SJSA1 (cell line): Measurements from ENCODE around the gene CRYBG3. TPM values are rescaled to one million over a fixed set of nuclear protein-coding genes. Genes with fewer than 3 reads are reported as not detected.
"Not testable (repeated sequence)": the region's sequence is repeated elsewhere in the genome, so short reads cannot be mapped to it uniquely, and the experiment has no call there.

ENCODE experiments used
- DNase-seq, 2 experiments: peaks; one replicate each; pipeline ENCODE4 v3.0.0-alpha.2; 2015 to 2020; ENCODE audit warnings: low spot score in 2 of 2, low read depth in 1 of 2
- H3K27ac ChIP-seq: fragments of 250-450 bp; sonication (Bioruptor Pico); 2 replicates; pipeline ENCODE4 v1.5.1; 2020; ENCODE audit warnings: mild to moderate bottlenecking, moderate library complexity
- H3K27me3 ChIP-seq: fragments of 250-450 bp; sonication (Bioruptor Pico); replicated peaks from 2 replicates; pipeline ENCODE4 v1.5.1; 2020; ENCODE audit warnings: mild to moderate bottlenecking, moderate library complexity
- H3K36me3 ChIP-seq: fragments of 250-450 bp; sonication (Bioruptor Pico); 2 replicates; pipeline ENCODE4 v1.5.1; 2020; ENCODE audit warnings: mild to moderate bottlenecking
- H3K4me1 ChIP-seq: fragments of 250-450 bp; sonication (Bioruptor Pico); replicated peaks from 2 replicates; pipeline ENCODE4 v1.6.1; 2021; ENCODE audit warnings: mild to moderate bottlenecking
- H3K4me3 ChIP-seq: fragments of 250-450 bp; sonication (Bioruptor Pico); 2 replicates; pipeline ENCODE4 v1.5.1; 2020; ENCODE audit warnings: mild to moderate bottlenecking
- H3K9me3 ChIP-seq: fragments of 250-450 bp; sonication (Bioruptor Pico); replicated peaks from 2 replicates; pipeline ENCODE4 v1.5.1; 2020; ENCODE audit warnings: mild to moderate bottlenecking
- total RNA-seq: library from RNA; depleted of rRNA; stranded (reverse); fragments of >200 nt; shearing (Covaris generic); gene quantifications from 2 replicates; pipeline ENCODE4 v1.2.3, GENCODE V29; 2014

CRYBG3 gene
- total RNA-seq, 1 experiment from 2014 or later: 12.7 TPM

DNA sequence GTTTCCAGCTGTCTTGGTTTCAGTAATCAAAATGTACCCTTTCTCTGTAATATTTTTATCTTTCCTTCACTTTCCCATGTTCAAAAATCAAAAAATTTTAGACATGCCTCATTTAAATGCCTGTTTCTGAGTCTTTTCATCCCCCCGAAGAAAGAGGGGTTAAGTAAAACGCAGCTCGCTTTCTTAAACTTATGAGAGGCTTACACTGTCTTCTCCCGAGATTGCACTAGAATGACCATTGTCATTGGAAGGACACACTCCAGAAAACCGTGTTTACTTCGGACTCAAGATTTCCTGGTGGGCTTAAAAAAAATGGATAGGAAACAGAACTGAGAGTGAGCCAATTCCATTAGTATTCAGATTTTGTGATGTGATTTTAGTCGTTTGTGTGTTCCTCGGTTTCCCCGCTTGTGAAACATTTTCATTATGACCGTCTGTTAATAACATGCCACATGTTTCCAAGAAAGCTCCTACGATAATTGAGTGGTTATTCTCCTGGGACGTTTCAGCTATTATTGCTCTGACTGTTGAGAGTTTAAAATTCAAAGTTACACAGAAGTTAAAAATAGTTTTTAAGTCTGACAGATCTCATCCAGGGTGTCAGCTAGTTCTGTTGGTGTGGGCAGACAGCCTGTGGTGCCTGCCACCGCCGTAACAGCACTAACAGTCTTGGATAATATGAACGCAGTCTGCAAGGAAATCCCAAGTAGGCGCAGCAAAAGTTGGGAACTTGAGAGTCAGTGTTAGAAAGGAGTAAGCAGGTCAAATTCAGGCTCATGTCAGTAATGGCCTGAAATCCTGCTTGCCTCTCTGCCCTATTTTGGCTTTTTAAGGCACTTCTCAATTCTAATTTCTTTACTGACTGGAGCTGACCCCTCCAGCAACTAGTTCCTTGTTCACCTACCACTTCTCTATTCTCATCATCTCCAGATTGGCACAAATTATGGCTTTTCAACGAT, 1.5 kb downstream of the CRYBG3 start:
- Histone ChIP-seq H3K36me3 (peaks cover 7% of the 10 kb centered on the region), H3K27me3 (no peaks in the 10 kb centered on the region), H3K4me3 (peak overlapping the region; percentile 74), H3K27ac (no peak overlapping the region), H3K4me1 (peaks cover 8% of the 10 kb centered on the region; the same call in 1 of the 2 replicates), H3K9me3 (no peaks in the 10 kb centered on the region)
- DNase-seq: peak in 1 of 2 experiments; percentile 16

DNA sequence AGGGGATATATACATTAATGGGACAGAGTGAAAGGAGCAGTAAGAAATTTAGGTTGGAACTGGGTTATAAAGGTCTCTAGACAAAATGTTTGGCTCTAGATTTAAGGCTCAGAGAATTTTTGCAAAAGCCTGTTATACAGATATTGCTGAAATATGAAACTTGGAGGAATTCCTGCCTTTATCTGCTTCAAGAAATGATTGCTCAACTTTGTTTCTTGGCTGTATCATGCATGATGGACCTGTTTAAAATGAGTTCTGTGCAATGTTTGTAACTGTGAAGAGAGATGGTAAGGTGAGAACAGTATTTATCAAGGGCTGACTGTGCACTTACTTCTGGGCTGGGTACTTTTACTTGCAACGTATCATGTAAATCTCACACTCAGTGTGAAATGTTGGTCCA, 3.3 kb downstream of the CRYBG3 start:
- no peak for DNase-seq
- Histone ChIP-seq H3K36me3 (peaks cover 7% of the 10 kb centered on the region), H3K9me3 (no peaks in the 10 kb centered on the region), H3K27ac (no peak overlapping the region), H3K4me3 (no peak overlapping the region), H3K4me1 (peaks cover 8% of the 10 kb centered on the region; the same call in 1 of the 2 replicates), H3K27me3 (no peaks in the 10 kb centered on the region)

DNA sequence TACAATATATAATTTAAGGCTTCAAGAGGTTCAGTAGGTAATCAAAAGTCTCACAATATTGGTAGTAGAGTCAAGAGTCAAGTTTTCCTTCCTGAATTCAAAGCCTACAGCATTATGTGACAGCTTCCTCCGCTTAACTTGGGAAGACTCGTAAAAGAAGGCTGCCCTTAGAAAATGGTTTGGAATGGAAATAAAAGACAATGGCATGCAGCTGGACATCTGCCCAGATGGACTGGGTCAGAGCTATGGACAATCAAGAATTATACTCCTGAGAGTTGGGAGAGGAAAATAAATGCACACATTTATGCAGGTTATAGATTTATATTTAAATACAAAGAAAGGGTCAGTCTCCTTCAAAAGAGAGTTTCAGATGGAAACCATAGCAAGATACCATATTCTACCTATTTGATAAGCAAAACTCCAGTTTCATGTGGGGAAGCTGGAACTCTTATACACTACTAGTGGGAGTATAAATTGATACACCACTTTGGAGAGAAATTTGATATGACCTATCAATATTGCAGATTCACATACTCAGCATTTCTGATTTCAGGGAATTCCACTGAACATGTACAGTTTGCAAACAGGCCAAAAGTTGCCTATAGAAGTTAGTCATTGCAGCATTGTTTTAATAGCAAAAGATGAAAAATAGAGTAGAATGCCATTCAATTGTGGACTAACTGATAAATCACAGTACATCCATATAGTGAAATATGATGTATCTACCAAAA, 6.1 kb downstream of the CRYBG3 start:
- Histone ChIP-seq H3K4me1 (peaks cover 8% of the 10 kb centered on the region; the same call in 1 of the 2 replicates), H3K27me3 (no peaks in the 10 kb centered on the region), H3K27ac (no peak overlapping the region), H3K4me3 (no peak overlapping the region), H3K9me3 (no peaks in the 10 kb centered on the region), H3K36me3 (no peaks in the 10 kb centered on the region)
- DNase-seq: no peak

DNA sequence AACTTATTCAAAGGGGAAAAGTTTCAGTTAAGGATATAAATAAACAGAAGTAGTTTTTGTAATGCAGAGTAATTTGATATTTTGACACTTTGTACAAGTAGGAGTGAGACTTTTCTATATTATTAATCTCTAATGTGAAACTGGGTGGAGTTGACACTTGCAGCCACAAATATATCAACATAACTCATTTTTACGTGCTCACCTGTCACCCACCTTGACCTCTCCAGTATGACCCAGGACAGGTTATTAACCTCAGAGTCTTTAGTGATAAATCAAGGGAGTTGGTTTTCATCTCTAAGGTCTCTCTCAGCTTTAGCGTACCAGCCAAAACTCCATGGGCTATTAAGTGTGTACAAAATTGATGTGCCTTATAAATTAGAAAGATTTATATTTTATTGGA, 7.4 kb downstream of the CRYBG3 start:
- no peak overlapping the region for H3K27ac ChIP-seq
- H3K4me1 ChIP-seq: no peaks in the 10 kb centered on the region
- no peak for DNase-seq
- no peaks in the 10 kb centered on the region for H3K36me3 ChIP-seq
- no peaks in the 10 kb centered on the region for H3K27me3 ChIP-seq
- no peak overlapping the region for H3K4me3 ChIP-seq
- H3K9me3 ChIP-seq: no peaks in the 10 kb centered on the region

DNA sequence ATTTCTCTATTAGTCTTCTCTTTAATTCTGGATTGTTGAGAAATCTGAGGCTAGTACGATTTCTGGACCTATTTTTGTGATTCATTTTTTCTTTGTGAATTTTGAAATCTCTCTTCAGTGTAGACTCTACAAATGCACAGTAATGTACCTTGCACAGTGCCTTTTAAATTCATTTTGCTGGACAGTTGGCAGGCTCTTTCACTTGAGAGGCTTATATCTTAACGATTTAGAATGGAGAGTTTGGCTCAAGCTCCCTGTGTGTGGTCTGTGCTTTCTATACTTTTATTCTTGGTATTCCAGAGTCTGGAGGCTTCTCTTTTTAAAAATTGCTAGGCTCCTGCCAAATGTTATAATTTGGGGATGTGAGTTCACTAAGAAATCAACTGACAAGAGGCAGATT, 8.8 kb downstream of the CRYBG3 start:
- no peaks in the 10 kb centered on the region for H3K9me3 ChIP-seq
- H3K27ac ChIP-seq: no peak overlapping the region
- no peak overlapping the region for H3K4me3 ChIP-seq
- H3K36me3 ChIP-seq: no peaks in the 10 kb centered on the region
- no peaks in the 10 kb centered on the region for H3K4me1 ChIP-seq
- no peaks in the 10 kb centered on the region for H3K27me3 ChIP-seq
- no peak for DNase-seq

DNA sequence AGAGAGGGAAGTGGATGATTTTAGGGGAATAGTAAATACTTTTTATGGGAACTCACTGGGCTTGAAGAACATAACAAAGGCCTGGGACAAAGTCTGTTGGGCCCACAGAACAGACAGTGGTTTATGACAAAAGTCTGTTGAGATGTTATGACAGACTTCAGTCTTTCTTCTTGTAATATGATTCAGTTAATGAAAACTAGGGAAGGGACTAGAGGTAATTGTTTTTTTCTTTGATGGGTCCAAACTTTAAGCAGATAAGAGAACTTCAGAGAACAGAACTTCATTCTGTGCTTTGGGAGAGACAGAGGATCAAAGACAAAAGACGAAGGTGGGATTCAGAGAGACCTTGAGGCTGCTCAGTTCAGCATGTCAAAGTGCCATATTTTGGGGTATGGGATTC, 9.3 kb downstream of the CRYBG3 start:
- H3K27me3 ChIP-seq: no peaks in the 10 kb centered on the region
- no peaks in the 10 kb centered on the region for H3K9me3 ChIP-seq
- H3K4me1 ChIP-seq: no peaks in the 10 kb centered on the region
- no peaks in the 10 kb centered on the region for H3K36me3 ChIP-seq
- no peak overlapping the region for H3K4me3 ChIP-seq
- H3K27ac ChIP-seq: no peak overlapping the region
- DNase-seq: no peak

DNA sequence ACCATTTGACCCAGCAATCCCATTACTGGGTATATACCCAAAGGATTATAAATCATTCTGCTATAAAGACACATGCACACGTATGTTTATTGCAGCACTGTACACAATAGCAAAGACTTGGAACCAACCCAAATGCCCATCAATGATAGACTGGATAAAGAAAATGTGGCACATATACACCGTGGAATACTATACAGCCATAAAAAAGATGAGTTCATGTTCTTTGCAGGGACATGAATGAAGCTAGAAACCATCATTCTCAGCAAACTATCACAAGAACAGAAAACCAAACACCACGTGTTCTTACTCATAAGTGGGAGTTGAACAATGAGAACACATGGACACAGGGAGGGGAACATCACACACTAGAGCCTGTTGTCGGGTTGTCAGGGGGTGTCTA, 11.4 kb downstream of the CRYBG3 start:
- not testable (repeated sequence) for H3K4me1 ChIP-seq, H3K4me3 ChIP-seq, H3K9me3 ChIP-seq, H3K27ac ChIP-seq, H3K36me3 ChIP-seq, H3K27me3 ChIP-seq, DNase-seq

DNA sequence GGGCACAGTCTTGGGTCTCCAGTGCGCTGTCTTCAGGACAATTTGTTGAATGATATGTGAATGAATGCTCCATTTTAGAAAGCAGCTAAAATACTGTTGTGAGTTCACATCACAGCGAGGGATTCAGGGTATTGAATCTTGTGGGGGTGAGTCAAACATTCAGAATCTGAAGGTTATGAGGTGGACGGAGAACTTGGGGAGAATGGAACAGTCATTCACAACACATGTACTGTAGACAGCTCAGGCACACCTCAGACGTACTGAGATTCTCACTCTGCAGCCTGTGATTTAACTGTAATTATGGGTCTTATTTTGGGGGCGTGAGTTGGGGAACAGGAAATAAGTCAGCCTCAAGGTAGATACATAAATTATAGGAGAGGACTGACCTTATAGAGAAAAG, 13.9 kb downstream of the CRYBG3 start:
- H3K4me3 ChIP-seq: no peak overlapping the region
- DNase-seq: no peak
- H3K4me1 ChIP-seq: no peaks in the 10 kb centered on the region
- H3K27ac ChIP-seq: no peak overlapping the region
- no peaks in the 10 kb centered on the region for H3K27me3 ChIP-seq
- no peaks in the 10 kb centered on the region for H3K36me3 ChIP-seq
- no peaks in the 10 kb centered on the region for H3K9me3 ChIP-seq

DNA sequence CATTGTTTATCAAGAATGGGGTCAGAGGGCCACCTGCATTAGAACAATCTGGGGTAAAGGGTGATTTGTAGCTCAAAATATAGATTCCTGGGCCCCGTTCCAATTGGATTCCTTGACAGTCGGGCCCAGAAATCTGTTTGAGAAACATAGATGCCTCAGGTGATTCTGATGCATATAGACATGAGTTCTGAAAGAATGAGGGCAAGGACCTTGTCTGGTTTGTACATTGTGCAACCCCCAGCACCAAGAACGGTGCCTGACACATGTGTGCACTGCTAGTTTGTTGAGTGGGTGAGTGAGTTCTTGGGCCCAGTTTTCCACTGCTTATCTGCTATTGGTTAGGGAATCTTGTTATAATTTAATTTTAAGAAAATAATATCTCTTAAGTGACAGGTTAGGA, 16.6 kb downstream of the CRYBG3 start:
- Histone ChIP-seq H3K4me1 (no peaks in the 10 kb centered on the region), H3K27ac (no peak overlapping the region), H3K4me3 (no peak overlapping the region), H3K9me3 (no peaks in the 10 kb centered on the region), H3K27me3 (no peaks in the 10 kb centered on the region), H3K36me3 (no peaks in the 10 kb centered on the region)
- no peak for DNase-seq

DNA sequence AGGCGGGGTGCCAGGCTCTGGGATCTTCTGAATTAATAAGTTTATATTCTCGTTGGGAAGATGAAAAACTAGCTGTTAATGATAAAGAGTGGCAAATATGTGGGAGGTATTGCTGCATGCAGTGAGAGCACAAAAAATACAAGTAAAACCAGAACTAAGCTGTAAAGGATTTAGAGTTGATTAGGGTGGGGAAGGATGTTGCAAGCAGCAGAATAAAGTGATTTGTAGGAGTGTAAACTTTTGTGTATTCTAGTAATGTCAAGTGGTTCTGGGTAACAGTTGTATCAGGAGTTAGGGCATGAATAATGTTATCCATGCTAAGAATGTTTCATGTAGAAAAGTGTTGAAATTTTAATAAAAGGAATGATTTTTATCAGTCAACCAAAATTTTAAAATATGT, 18.1 kb downstream of the CRYBG3 start:
- Histone ChIP-seq H3K27ac (no peak overlapping the region), H3K9me3 (no peaks in the 10 kb centered on the region), H3K4me3 (no peak overlapping the region), H3K36me3 (no peaks in the 10 kb centered on the region), H3K4me1 (no peaks in the 10 kb centered on the region), H3K27me3 (no peaks in the 10 kb centered on the region)
- no peak for DNase-seq

DNA sequence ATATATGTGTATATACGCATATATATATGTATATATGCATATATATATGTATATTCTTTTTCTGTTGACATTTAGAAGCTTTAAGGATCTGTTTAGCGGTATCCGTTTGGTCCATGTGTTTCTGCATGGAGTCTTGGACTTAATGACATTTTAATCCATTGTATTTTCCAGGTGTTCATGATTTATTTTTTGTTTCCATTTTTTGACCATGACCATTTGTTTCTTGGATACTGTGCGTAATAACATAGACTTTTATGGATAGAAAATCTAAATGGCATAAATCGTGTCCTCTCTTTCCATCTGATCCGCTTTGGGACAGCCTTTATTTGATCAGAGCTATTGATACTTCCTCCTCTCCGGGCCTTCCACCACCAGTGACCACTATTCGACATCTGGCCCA, 19.5 kb downstream of the CRYBG3 start:
- no peak for DNase-seq
- no peak overlapping the region for H3K27ac ChIP-seq
- H3K4me1 ChIP-seq: no peaks in the 10 kb centered on the region
- H3K9me3 ChIP-seq: no peaks in the 10 kb centered on the region
- H3K27me3 ChIP-seq: no peaks in the 10 kb centered on the region
- no peak overlapping the region for H3K4me3 ChIP-seq
- H3K36me3 ChIP-seq: no peaks in the 10 kb centered on the region

DNA sequence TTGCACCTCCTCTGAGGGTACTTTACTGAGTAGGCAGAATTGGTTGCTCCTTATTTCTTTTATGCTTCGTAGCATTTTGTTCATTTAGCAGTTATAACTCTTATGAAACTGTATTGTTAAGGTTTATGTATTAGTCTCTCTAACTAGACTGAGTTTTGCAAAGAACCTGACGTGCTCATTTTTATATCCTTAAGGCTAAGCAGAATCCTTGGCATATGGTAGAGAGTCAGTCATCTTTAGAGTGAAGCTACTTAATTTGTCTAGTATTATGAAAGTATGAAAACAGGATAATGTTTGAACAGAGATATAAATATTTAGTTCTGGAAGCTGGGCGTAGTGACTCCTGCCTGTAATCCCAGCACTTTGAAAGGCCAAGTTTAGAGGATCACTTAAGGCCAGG, 20.1 kb downstream of the CRYBG3 start:
- DNase-seq: no peak
- Histone ChIP-seq H3K27ac (no peak overlapping the region), H3K27me3 (no peaks in the 10 kb centered on the region), H3K9me3 (no peaks in the 10 kb centered on the region), H3K36me3 (no peaks in the 10 kb centered on the region), H3K4me1 (no peaks in the 10 kb centered on the region), H3K4me3 (no peak overlapping the region)

DNA sequence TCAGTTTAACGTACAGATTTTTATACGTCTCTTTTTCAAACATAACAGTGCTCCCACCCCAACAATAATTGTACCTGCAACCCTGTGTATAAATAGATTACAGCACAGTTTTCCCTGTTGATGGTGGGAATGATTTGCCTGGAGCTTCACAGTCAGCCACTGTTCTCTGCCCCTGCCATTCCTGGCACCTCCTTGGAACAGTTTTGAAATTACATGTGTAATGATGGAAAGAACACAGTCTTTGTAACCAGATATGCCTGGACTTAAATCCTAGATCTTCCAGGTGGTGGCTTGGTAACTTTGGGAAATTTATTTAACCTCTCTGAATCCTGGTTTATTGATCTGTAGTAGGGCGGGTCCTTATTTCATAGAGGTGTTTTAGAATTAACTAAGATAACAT, 27.0 kb downstream of the CRYBG3 start:
- no peak for DNase-seq
- no peak overlapping the region for H3K4me3 ChIP-seq
- H3K9me3 ChIP-seq: no peaks in the 10 kb centered on the region
- H3K4me1 ChIP-seq: no peaks in the 10 kb centered on the region
- no peaks in the 10 kb centered on the region for H3K27me3 ChIP-seq
- H3K27ac ChIP-seq: no peak overlapping the region
- no peaks in the 10 kb centered on the region for H3K36me3 ChIP-seq

DNA sequence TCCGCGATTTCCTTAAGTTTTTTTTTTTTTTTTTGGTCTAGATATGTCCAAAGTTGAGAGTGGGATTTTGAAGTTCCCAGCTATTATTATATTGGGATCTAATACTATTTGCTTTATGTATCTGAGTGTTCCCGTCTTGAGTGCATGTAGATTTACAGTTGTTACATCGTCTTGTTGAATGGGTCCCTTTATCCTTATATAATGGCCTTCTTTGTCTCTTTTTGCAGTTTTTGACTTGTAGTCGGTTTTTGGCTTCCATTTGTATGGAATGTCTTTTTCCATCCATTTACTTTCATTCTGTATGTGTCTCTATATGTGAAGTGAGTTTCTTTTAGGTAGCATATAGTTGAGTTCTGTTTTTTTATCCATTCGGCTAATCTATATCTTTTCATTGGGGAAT, 35.6 kb downstream of the CRYBG3 start:
- H3K4me1 ChIP-seq: no peaks in the 10 kb centered on the region
- no peak overlapping the region for H3K27ac ChIP-seq
- H3K4me3 ChIP-seq: no peak overlapping the region
- no peaks in the 10 kb centered on the region for H3K27me3 ChIP-seq
- no peaks in the 10 kb centered on the region for H3K9me3 ChIP-seq
- no peaks in the 10 kb centered on the region for H3K36me3 ChIP-seq
- no peak for DNase-seq
